K562 (cell line): ENCODE measurements around the gene SDC3. TPM values are rescaled to one million over a fixed set of nuclear protein-coding genes. Genes with fewer than 3 reads are reported as not detected.

Experiments used
- ATAC-seq: fragments of 200-7000 bp; cut with Tn5 transposase; 3 replicates; pipeline ENCODE4 v1.9.1; 2020; ENCODE audit warnings: moderate library complexity
- BruUV-seq: library from RNA; stranded (reverse); fragments of 400-500 nt; replicated peaks from 2 replicates; lab custom pipeline; 2021; lab: Mats Ljungman, UMichigan
- CTCF ChIA-PET: fragments of 300-600 bp; formaldehyde crosslinking; extraction: SDS; loops from one replicate; lab custom pipeline; 2021; ENCODE audit warnings: low intra/inter-chr PET ratio; lab: Yijun Ruan, JAX
- POLR2A ChIA-PET: fragments of 300-600, 350-650 bp; sonication (Branson Sonifier 250); formaldehyde crosslinking; extraction: SDS; loops from one replicate; lab custom pipeline; 2021; ENCODE audit warnings: antibody characterized with exemption, inconsistent platforms; lab: Yijun Ruan, JAX
- DNase-seq, 4 experiments: peaks; one replicate each; pipeline versions ENCODE4 v3.0.0 to v3.0.0-alpha.2; 2011 to 2018; ENCODE audit warnings: low spot score in 3 of 4, mixed read lengths in 3 of 4; ENCODE audit errors: extremely low read depth in 1 of 4
- FAIRE-seq: peaks from 2 replicates; lab custom pipeline; 2011; peaks lifted over from hg19 to GRCh38; lab: Jason Lieb, UNC
- H2AFZ ChIP-seq: 2 replicates; pipeline ENCODE4 v1.6.0; 2011; ENCODE audit warnings: low read depth, low read length, control low read depth, inconsistent platforms
- H3K27ac ChIP-seq: fragments of 200-600 bp; 3 replicates; pipeline ENCODE4 v1.8.0; 2011; ENCODE audit warnings: low read depth, mild to moderate bottlenecking, control low read depth, inconsistent platforms, low read length, moderate library complexity, mixed read lengths; ENCODE audit errors: extremely low read depth
- H3K27me3 ChIP-seq, 2 experiments: fragments of 300-600 bp in 1 of 2; 2 replicates in 1 of 2; 3 replicates in 1 of 2; pipeline versions ENCODE4 v1.6.0 to v1.8.0; 2011; ENCODE audit warnings: inconsistent platforms in 2 of 2, low read length in 2 of 2, mild to moderate bottlenecking in 1 of 2, mixed read lengths in 1 of 2, moderate library complexity in 1 of 2; ENCODE audit not compliant: control insufficient read depth in 2 of 2, insufficient read depth in 2 of 2
- H3K36me3 ChIP-seq: fragments of 300-600 bp; 3 replicates; pipeline ENCODE4 v1.8.0; 2011; ENCODE audit warnings: mild to moderate bottlenecking, low read length, inconsistent platforms; ENCODE audit not compliant: control insufficient read depth, insufficient read depth
- H3K4me1 ChIP-seq, 2 experiments: fragments of 200-600 bp in 1 of 2; replicated peaks in 1 of 2; 2 replicates in 1 of 2; 3 replicates in 1 of 2; pipeline versions ENCODE4 v1.5.1 to v1.8.0; 2011; ENCODE audit warnings: inconsistent platforms in 2 of 2, low read length in 2 of 2, mild to moderate bottlenecking in 1 of 2, mixed read lengths in 1 of 2, moderate library complexity in 1 of 2; ENCODE audit not compliant: control insufficient read depth in 2 of 2, insufficient read depth in 2 of 2
- H3K4me2 ChIP-seq: 2 replicates; pipeline ENCODE4 v1.6.1; 2011; ENCODE audit warnings: low read length, control low read depth, inconsistent platforms, mixed read lengths; ENCODE audit not compliant: insufficient read depth
- H3K4me3 ChIP-seq: fragments of 200-600 bp; sonication (generic), shearing (Covaris generic); 2 replicates; pipeline ENCODE4 v1.5.1; 2016; ENCODE audit warnings: control low read depth, inconsistent platforms
- H3K79me2 ChIP-seq: fragments of 200-600 bp; 3 replicates; pipeline ENCODE4 v1.8.0; 2011; ENCODE audit warnings: low read length, inconsistent platforms; ENCODE audit not compliant: control insufficient read depth, insufficient read depth
- H3K9ac ChIP-seq, 2 experiments: 2 replicates each; pipeline versions ENCODE4 v1.6.0 to v1.6.1; 2011; ENCODE audit warnings: low read depth in 2 of 2, low read length in 2 of 2, control low read depth in 1 of 2, inconsistent platforms in 1 of 2, mild to moderate bottlenecking in 1 of 2, mixed read lengths in 1 of 2; ENCODE audit not compliant: insufficient read depth in 1 of 2
- H3K9me1 ChIP-seq: one replicate; pipeline ENCODE4 v1.6.0; 2011; ENCODE audit warnings: inconsistent platforms, mild to moderate bottlenecking, low read length, moderate library complexity; ENCODE audit not compliant: control insufficient read depth, insufficient read depth
- H3K9me3 ChIP-seq: replicated peaks from 2 replicates; pipeline ENCODE4 v1.5.1; 2011; ENCODE audit warnings: low read depth, low read length, inconsistent platforms; ENCODE audit not compliant: control insufficient read depth, insufficient read depth
- H4K20me1 ChIP-seq: replicated peaks from 2 replicates; pipeline ENCODE4 v1.6.1; 2011; ENCODE audit warnings: low read length, inconsistent platforms, mixed read lengths; ENCODE audit not compliant: control insufficient read depth, insufficient read depth
- ATF7 ChIP-seq: fragments of 450-650 bp; IDR thresholded peaks from 2 replicates; pipeline ENCODE4 v1.7.1; 2014; ENCODE audit warnings: mild to moderate bottlenecking, moderate library complexity
- CBFB ChIP-seq: sonication (generic); formaldehyde crosslinking; IDR thresholded peaks from 2 replicates; pipeline ENCODE4 v1.4.0; 2020; ENCODE audit warnings: mild to moderate bottlenecking, missing genetic modification reagents
- MEIS2 ChIP-seq: fragments of 450-650 bp; IDR thresholded peaks from 2 replicates; pipeline ENCODE4 v1.6.1; 2014; ENCODE audit warnings: mild to moderate bottlenecking; ENCODE audit not compliant: partially characterized antibody
- POLR2H ChIP-seq: IDR thresholded peaks from 2 replicates; pipeline ENCODE4 v1.6.1; 2016; ENCODE audit warnings: missing genetic modification characterization, low read depth, mild to moderate bottlenecking, control low read depth, missing compliant biosample characterization, moderate library complexity
- PTRF ChIP-seq: fragments of 450-650 bp; IDR thresholded peaks from 2 replicates; pipeline ENCODE4 v1.6.1; 2016; ENCODE audit warnings: mild to moderate bottlenecking, missing genetic modification characterization, missing compliant biosample characterization
- SMAD3 ChIP-seq: fragments of 450-650 bp; formaldehyde crosslinking; conservative IDR thresholded peaks from 2 replicates; pipeline ENCODE4 v1.4.0; 2020; ENCODE audit warnings: mild to moderate bottlenecking
- STAG1 ChIP-seq: sonication (generic); formaldehyde crosslinking; IDR thresholded peaks from 2 replicates; pipeline ENCODE4 v1.5.0; 2020; ENCODE audit warnings: missing genetic modification reagents, borderline replicate concordance
- ZFX ChIP-seq: sonication (generic); formaldehyde crosslinking; IDR thresholded peaks from 2 replicates; pipeline ENCODE4 v1.8.0; 2022; ENCODE audit warnings: mild to moderate bottlenecking, missing genetic modification reagents, moderate library complexity
- ZNF133 ChIP-seq: fragments of 250-450 bp; sonication (Bioruptor Pico); IDR thresholded peaks from 2 replicates; pipeline ENCODE4 v1.4.0; 2020; ENCODE audit warnings: mild to moderate bottlenecking
- ZNF436 ChIP-seq: fragments of 250-450, 450-650 bp; sonication (Bioruptor Pico); formaldehyde crosslinking; IDR thresholded peaks from 2 replicates; pipeline ENCODE4 v1.7.0; 2020; ENCODE audit warnings: mild to moderate bottlenecking
- ZSCAN32 ChIP-seq: fragments of 450-650 bp; formaldehyde crosslinking; IDR thresholded peaks from 2 replicates; pipeline ENCODE4 v1.4.0; 2020; ENCODE audit warnings: mild to moderate bottlenecking, moderate library complexity
- WGBS: fragments of 100-300 bp; shearing (Covaris generic); methylation state at CpG from one replicate; pipeline ENCODE4 v1.1.6; 2016; ENCODE audit warnings: low coverage, mixed read lengths; ENCODE audit not compliant: insufficient coverage; ENCODE audit errors: missing lambda C conversion rate; 5-methylcytosine and 5-hydroxymethylcytosine counted together
- in situ Hi-C: fragments of 300-500 bp; cut with MboI; formaldehyde crosslinking; loops from 4 replicates; pipeline ENCODE4 v1.15.0; 2018; ENCODE audit warnings: inconsistent platforms, mixed read lengths
- intact Hi-C: fragments of 100-400 bp; cut with micrococcal nuclease; formaldehyde crosslinking; loops from 2 replicates; pipeline ENCODE4 v1.14.2; 2022
- polyA plus RNA-seq, 8 experiments: library from polyadenylated mRNA; depleted of rRNA in 4 of 8; stranded (reverse) in 5 of 8; unstranded in 3 of 8; fragments of >200 nt; fragmentation: Nextera tagmentation in 2 of 8; fragmentation: Illumina TruSeq in 1 of 8; extraction: Ambion mirVana in 2 of 8; extraction: Trizol in 1 of 8; gene quantifications; 2 replicates each; pipeline versions ENCODE4 v1.2.1 to v1.2.3, GENCODE V29; 2011 to 2014; ENCODE audit warnings: inconsistent platforms in 1 of 8, missing spikeins in 1 of 8
- total RNA-seq, 7 experiments: library from RNA; depleted of rRNA in 6 of 7; stranded (reverse); fragments of >200 nt in 6 of 7; fragmentation: Illumina TruSeq in 2 of 7; extraction: Trizol in 2 of 7; gene quantifications; 2 replicates each; pipeline versions ENCODE4 v1.2.1 to v1.2.3, GENCODE V29; 2011 to 2021; ENCODE audit warnings: low replicate concordance in 1 of 7
- TF ChIP-seq, protein P1 (sequence below): fragments of 250-450 bp; sonication (Bioruptor Pico); IDR thresholded peaks from 2 replicates; pipeline ENCODE4 v1.4.0; 2020
- TF ChIP-seq, protein P2 (sequence below), 2 experiments: fragments of 450-650 bp; IDR thresholded peaks; 2 replicates each; pipeline ENCODE4 v1.6.1; 2018; ENCODE audit warnings: mild to moderate bottlenecking in 2 of 2, low read depth in 1 of 2; ENCODE audit not compliant: partially characterized antibody in 2 of 2

SDC3 gene
- total and polyA plus RNA-seq, 9 of the 15 experiments (the other 6 are each of a cell fraction or from before 2014, with no cell fraction given), result 0.38 to 44.1 (median 12.1) TPM

DNA sequence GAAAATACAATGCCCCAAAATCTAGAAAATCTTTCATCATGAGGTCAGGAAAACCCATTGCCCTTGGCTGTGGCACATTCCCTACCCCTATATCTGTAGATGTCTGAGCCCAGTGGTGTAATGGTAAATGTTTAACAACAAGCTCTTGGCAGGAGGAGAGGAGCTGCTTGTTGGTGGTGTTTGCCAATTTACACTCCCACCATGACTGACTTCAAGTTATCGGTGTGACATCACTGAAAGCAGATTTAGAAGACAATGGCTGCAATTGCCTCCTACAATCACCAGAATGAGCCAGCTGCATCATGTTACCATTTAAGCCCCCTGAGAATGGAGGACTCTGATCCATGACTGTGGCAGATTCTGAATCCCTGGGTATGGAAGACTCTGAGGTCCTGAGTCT lies 70.9 kb downstream of the SDC3 start (continued):
- TF ChIP-seq, protein P1, sequence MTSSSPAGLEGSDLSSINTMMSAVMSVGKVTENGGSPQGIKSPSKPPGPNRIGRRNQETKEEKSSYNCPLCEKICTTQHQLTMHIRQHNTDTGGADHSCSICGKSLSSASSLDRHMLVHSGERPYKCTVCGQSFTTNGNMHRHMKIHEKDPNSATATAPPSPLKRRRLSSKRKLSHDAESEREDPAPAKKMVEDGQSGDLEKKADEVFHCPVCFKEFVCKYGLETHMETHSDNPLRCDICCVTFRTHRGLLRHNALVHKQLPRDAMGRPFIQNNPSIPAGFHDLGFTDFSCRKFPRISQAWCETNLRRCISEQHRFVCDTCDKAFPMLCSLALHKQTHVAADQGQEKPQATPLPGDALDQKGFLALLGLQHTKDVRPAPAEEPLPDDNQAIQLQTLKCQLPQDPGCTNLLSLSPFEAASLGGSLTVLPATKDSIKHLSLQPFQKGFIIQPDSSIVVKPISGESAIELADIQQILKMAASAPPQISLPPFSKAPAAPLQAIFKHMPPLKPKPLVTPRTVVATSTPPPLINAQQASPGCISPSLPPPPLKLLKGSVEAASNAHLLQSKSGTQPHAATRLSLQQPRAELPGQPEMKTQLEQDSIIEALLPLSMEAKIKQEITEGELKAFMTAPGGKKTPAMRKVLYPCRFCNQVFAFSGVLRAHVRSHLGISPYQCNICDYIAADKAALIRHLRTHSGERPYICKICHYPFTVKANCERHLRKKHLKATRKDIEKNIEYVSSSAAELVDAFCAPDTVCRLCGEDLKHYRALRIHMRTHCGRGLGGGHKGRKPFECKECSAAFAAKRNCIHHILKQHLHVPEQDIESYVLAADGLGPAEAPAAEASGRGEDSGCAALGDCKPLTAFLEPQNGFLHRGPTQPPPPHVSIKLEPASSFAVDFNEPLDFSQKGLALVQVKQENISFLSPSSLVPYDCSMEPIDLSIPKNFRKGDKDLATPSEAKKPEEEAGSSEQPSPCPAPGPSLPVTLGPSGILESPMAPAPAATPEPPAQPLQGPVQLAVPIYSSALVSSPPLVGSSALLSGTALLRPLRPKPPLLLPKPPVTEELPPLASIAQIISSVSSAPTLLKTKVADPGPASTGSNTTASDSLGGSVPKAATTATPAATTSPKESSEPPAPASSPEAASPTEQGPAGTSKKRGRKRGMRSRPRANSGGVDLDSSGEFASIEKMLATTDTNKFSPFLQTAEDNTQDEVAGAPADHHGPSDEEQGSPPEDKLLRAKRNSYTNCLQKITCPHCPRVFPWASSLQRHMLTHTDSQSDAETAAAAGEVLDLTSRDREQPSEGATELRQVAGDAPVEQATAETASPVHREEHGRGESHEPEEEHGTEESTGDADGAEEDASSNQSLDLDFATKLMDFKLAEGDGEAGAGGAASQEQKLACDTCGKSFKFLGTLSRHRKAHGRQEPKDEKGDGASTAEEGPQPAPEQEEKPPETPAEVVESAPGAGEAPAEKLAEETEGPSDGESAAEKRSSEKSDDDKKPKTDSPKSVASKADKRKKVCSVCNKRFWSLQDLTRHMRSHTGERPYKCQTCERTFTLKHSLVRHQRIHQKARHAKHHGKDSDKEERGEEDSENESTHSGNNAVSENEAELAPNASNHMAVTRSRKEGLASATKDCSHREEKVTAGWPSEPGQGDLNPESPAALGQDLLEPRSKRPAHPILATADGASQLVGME (CRISPR knock-in tag), result no peak
- no peak for TF ChIP-seq ZFX

DNA sequence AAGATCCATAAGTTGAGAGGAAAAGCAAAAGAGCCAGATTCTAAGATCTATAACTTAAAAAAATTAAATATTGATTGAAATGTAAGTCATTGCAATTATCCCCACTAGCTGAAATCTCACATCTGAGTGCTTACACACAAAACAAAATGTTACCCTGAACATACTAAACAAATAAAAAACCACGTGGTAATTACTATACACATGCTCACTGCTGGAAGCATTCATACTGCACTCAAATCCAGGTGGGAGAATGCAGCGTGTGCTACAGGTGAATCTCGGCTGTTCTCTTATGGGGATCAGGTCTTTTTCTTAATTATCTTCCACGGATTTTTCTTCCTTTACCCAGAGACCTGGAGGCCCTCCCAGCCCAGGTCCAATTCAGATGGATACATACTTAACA lies 74.3 kb downstream of the SDC3 start:
- ATAC-seq (no peak), DNase-seq (no peak), FAIRE-seq (no peak)
- intact Hi-C loops, result no loop called here
- 3% methylated on average over 4 of the region's 4 CpGs for WGBS
- Histone ChIP-seq H3K9me1 (no peaks in the 10 kb centered on the region), H3K79me2 (no peaks in the 10 kb centered on the region), H3K9me3 (peaks cover 4% of the 10 kb centered on the region; the same call in 1 of the 2 replicates), H3K4me1 (no peaks in the 10 kb centered on the region; a peak in 1 of 5 replicates), H3K36me3 (no peaks in the 10 kb centered on the region), H3K4me3 (no peak overlapping the region), H4K20me1 (no peaks in the 10 kb centered on the region), H2AFZ (no peak overlapping the region), H3K27ac (no peak overlapping the region), H3K27me3 (peaks cover 14 to 33% of the 10 kb centered on the region in 2 experiments), H3K4me2 (no peak overlapping the region), H3K9ac (no peak overlapping the region)
- in situ Hi-C loops, result no loop called here
- CTCF ChIA-PET, result no interaction called here
- BruUV-seq, result no TSS peak
- POLR2A ChIA-PET, result interaction anchor here (2.3 kb wide), 1 partner anchor 10 kb away, joined by 6 read pairs; no protein-coding TSS in a partner anchor
- TF ChIP-seq POLR2H (tag) (no peak), ZSCAN32 (CRISPR knock-in tag) (no peak), ATF7 (no peak), STAG1 (CRISPR knock-in tag) (no peak), CBFB (CRISPR knock-in tag) (no peak), SMAD3 (no peak), ZNF133 (CRISPR knock-in tag) (no peak), ZNF436 (CRISPR knock-in tag) (no peak), MEIS2 (no peak), PTRF (tag) (no peak)
- TF ChIP-seq, protein P2, sequence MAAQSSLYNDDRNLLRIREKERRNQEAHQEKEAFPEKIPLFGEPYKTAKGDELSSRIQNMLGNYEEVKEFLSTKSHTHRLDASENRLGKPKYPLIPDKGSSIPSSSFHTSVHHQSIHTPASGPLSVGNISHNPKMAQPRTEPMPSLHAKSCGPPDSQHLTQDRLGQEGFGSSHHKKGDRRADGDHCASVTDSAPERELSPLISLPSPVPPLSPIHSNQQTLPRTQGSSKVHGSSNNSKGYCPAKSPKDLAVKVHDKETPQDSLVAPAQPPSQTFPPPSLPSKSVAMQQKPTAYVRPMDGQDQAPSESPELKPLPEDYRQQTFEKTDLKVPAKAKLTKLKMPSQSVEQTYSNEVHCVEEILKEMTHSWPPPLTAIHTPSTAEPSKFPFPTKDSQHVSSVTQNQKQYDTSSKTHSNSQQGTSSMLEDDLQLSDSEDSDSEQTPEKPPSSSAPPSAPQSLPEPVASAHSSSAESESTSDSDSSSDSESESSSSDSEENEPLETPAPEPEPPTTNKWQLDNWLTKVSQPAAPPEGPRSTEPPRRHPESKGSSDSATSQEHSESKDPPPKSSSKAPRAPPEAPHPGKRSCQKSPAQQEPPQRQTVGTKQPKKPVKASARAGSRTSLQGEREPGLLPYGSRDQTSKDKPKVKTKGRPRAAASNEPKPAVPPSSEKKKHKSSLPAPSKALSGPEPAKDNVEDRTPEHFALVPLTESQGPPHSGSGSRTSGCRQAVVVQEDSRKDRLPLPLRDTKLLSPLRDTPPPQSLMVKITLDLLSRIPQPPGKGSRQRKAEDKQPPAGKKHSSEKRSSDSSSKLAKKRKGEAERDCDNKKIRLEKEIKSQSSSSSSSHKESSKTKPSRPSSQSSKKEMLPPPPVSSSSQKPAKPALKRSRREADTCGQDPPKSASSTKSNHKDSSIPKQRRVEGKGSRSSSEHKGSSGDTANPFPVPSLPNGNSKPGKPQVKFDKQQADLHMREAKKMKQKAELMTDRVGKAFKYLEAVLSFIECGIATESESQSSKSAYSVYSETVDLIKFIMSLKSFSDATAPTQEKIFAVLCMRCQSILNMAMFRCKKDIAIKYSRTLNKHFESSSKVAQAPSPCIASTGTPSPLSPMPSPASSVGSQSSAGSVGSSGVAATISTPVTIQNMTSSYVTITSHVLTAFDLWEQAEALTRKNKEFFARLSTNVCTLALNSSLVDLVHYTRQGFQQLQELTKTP (IDR thresholded peaks at IDR 0.05; ENCODE audit: low read depth in 1 of 2, partially characterized antibody in 2 of 2), result no peak
